Measurements from ENCODE around the gene COA1.
"Not testable (repeated sequence)": the region's sequence is repeated elsewhere in the genome, so short reads cannot be mapped to it uniquely, and the experiment has no call there.

Gene COA1

GRCh38 chr7:43649755-43650274 is 79.5 kb downstream of the COA1 start:
- peak; percentile 64 for DNase-seq

- DNase-seq = peak; percentile 59
Measured at GRCh38 chr7:43648473-43649406, 80.6 kb downstream of the COA1 start.

- no peak for DNase-seq
Measured at GRCh38 chr7:43647673-43648472, 81.5 kb downstream of the COA1 start.

GRCh38 chr7:43647339-43647672 is 82.0 kb downstream of the COA1 start:
- DNase-seq = no peak

- DNase-seq = no peak
Measured at GRCh38 chr7:43646603-43647338, 82.6 kb downstream of the COA1 start.

- DNase-seq = no peak
Measured at GRCh38 chr7:43645699-43646226, 83.6 kb downstream of the COA1 start.

- no peak for DNase-seq
Measured at GRCh38 chr7:43643846-43644245, 85.5 kb downstream of the COA1 start.

- DNase-seq = no peak
Measured at GRCh38 chr7:43642897-43643630, 86.3 kb downstream of the COA1 start.

- no peak for DNase-seq
Measured at GRCh38 chr7:43640679-43641078, 88.6 kb downstream of the COA1 start.

GRCh38 chr7:43639858-43640491 is 89.3 kb downstream of the COA1 start:
- no peak for DNase-seq

- no peak for DNase-seq
Measured at GRCh38 chr7:43637114-43637806, 92.1 kb downstream of the COA1 start.

- DNase-seq = no peak
Measured at GRCh38 chr7:43636093-43636492, 93.2 kb downstream of the COA1 start.

GRCh38 chr7:43634384-43634783 is 94.9 kb downstream of the COA1 start:
- no peak for DNase-seq

GRCh38 chr7:43632746-43633145 is 96.6 kb downstream of the COA1 start:
- no peak for DNase-seq

- DNase-seq = no peak
Measured at GRCh38 chr7:43631559-43631958, 97.8 kb downstream of the COA1 start.

GRCh38 chr7:43630482-43630881 is 98.8 kb downstream of the COA1 start:
- no peak for DNase-seq

- no peak for DNase-seq
Measured at GRCh38 chr7:43629857-43630256, 99.5 kb downstream of the COA1 start.

- no peak for DNase-seq
Measured at GRCh38 chr7:43628431-43628830, 100.9 kb downstream of the COA1 start.

- DNase-seq = not testable (repeated sequence)
Measured at GRCh38 chr7:43627798-43628197, 101.5 kb downstream of the COA1 start.

GRCh38 chr7:43626695-43627094 is 102.6 kb downstream of the COA1 start:
- DNase-seq = no peak

GRCh38 chr7:43625980-43626379 is 103.3 kb downstream of the COA1 start:
- no peak for DNase-seq
